GM19035 (cell line): Measurements from ENCODE around the gene RNU6-8.

Source experiments
- ATAC-seq: cut with Tn5 transposase; IDR thresholded peaks from one replicate; pipeline ENCODE4 v1.9.1; 2021; ENCODE audit not compliant: unreplicated experiment

RNU6-8 gene

GRCh38 chr14:32202998-32203882, at the start of gene RNU6-8:
RNU6-8 (minus strand) TSS chr14:32203269.
- ATAC-seq, result peak; percentile 75

GRCh38 chr14:32252030-32252670, 49.1 kb upstream of the RNU6-8 start:
- ATAC-seq, result peak; percentile 82

GRCh38 chr14:32251530-32251929, 48.5 kb upstream of the RNU6-8 start:
- ATAC-seq, result no peak

- ATAC-seq, result no peak
Measured at GRCh38 chr14:32250681-32251080, 47.6 kb upstream of the RNU6-8 start.

- ATAC-seq, result no peak
Measured at GRCh38 chr14:32249780-32250179, 46.7 kb upstream of the RNU6-8 start.

- no peak for ATAC-seq
Measured at GRCh38 chr14:32249371-32249770, 46.3 kb upstream of the RNU6-8 start.

- no peak for ATAC-seq
Measured at GRCh38 chr14:32246751-32247150, 43.7 kb upstream of the RNU6-8 start.

- ATAC-seq, result no peak
Measured at GRCh38 chr14:32244404-32244803, 41.3 kb upstream of the RNU6-8 start.

GRCh38 chr14:32233260-32233659, 30.2 kb upstream of the RNU6-8 start:
- no peak for ATAC-seq

GRCh38 chr14:32232481-32232880, 29.4 kb upstream of the RNU6-8 start:
- no peak for ATAC-seq

- ATAC-seq, result no peak
Measured at GRCh38 chr14:32230695-32231280, 27.7 kb upstream of the RNU6-8 start.

GRCh38 chr14:32230181-32230580, 27.1 kb upstream of the RNU6-8 start:
- no peak for ATAC-seq

GRCh38 chr14:32226056-32226455, 23.0 kb upstream of the RNU6-8 start:
- ATAC-seq, result no peak

- no peak for ATAC-seq
Measured at GRCh38 chr14:32225378-32225920, 22.4 kb upstream of the RNU6-8 start.

GRCh38 chr14:32224737-32225377, 21.8 kb upstream of the RNU6-8 start:
- ATAC-seq, result no peak

GRCh38 chr14:32217301-32217700, 14.2 kb upstream of the RNU6-8 start:
- ATAC-seq, result no peak

- no peak for ATAC-seq
Measured at GRCh38 chr14:32212833-32213232, 9.8 kb upstream of the RNU6-8 start.

- ATAC-seq, result no peak
Measured at GRCh38 chr14:32211068-32211404, 8.0 kb upstream of the RNU6-8 start.

- no peak for ATAC-seq
Measured at GRCh38 chr14:32209471-32209870, 6.4 kb upstream of the RNU6-8 start.

- ATAC-seq, result no peak
Measured at GRCh38 chr14:32208490-32208889, 5.4 kb upstream of the RNU6-8 start.

- ATAC-seq, result no peak
Measured at GRCh38 chr14:32206552-32206951, 3.5 kb upstream of the RNU6-8 start.
